Hematopoietic multipotent progenitor cell treated with erythropoietin and hydrocortisone succinate and interleukin-3 and kit ligand, for 6 days (in vitro differentiated cells): ENCODE data around the gene PRL.
A peak's percentile ranks its signal among the peaks of the same experiment; 100 is the strongest.

Experiments
- DNase-seq: peaks from one replicate; pipeline ENCODE4 v3.0.0-alpha.2; 2015

PRL gene

DNA sequence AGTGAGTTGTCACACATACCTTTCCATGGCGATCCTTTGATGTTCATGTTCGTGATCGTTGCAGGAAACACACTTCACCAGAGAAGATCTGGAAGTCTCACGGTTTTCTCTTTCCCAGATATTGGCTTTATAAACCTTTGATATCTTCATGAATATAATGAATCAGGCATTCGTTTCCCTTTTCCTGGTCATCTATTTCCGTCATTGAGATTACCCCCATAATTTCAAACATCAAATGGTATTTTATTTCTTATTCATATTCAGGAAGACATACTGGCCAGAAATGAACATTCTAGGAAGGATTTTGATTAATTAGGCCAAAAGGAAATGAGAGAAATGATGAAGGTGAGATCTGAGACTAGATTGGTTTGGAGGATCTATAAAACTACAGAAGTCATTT is at the start of gene PRL:
Gene PRL, minus strand, starts transcription at position 101 of the 400 bp plus-strand sequence. Its CDS starts 54 bp downstream, at position 47.
- no peak for DNase-seq

GRCh38 chr6:22343864-22344263 is 47.0 kb upstream of the PRL start:
- no peak for DNase-seq

DNA sequence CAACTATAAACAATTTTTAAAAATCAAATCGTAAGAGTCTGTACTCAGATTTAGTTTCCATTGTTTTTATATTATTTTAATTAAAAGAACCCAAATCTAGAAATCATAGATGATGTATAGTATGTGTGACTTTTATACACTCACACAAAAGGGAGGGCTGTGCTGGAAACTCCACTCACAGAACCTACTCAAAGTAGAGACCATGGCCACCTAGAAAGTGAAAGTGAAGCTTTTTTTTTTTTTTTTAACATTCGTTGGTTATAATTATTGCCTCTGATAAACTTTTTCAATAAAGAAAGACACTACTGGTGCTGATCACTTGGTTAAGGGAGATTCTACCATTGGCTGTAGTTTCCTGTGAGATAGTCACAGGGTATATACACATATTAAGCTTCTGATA is 37.9 kb upstream of the PRL start:
- DNase-seq, result no peak

- no peak for DNase-seq
Measured at GRCh38 chr6:22333802-22334201, 37.0 kb upstream of the PRL start.

DNA sequence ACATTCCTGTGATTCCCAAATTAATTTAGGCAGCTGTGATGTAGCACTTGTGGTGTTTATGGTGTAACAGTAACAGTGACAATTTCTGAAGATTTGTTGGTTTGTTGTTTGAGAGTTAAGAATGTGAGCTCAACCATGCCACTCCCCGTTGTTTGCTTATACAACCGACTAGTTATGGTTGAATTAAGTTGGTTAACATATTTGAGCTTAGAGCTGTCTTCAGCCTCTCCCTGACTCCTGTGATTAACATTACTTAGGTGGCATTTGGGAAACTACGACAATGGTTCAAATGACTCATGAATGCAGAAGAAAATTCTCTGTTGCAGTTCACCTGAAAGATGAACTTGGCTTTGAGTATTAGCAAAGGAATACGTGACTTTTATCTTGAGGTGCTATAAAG is 35.9 kb upstream of the PRL start:
- DNase-seq, result no peak

- no peak for DNase-seq
Measured at GRCh38 chr6:22332216-22332615, 35.4 kb upstream of the PRL start.

DNA sequence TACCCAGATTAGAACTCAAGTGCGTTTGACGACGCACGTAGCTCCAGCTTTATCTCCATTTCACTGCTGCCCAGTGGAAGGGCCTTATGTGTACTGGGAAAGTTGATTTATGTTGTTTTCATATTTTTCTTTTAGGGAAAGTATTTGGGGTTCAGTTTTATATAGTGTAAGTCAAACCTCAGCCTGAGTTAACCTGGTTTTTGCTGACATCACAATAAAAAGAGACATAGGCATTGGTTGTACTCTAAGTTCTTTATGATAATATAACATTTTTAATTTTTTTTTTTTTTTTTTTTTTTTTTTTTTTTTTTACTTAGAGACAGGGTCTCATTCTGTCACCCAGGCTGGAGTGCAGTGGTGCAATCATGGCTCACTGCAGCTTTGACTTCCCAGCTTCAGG is 34.1 kb upstream of the PRL start:
- no peak for DNase-seq

DNA sequence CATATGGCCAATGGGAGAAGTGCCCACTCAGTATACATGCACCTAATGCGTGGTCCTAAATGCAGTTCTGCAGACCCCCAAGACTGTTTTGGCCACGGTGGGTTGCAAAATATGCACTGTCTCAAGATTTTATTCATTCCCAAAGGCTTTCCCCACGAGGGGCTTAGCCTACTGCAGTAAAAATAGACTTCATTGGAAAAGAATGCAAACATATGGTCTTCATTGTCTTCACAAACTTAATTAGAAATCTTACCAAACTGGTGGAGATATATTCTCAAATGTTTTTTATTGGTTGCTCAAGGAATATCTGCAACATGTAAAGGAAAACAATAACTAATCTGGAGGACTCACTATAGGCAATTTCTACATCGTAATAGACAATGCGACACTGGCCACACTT is 31.6 kb upstream of the PRL start:
- DNase-seq, result no peak

- no peak for DNase-seq
Measured at GRCh38 chr6:22327881-22328280, 31.0 kb upstream of the PRL start.

GRCh38 chr6:22326500-22326899 is 29.7 kb upstream of the PRL start:
- DNase-seq, result no peak

- no peak for DNase-seq
Measured at GRCh38 chr6:22325481-22325880, 28.6 kb upstream of the PRL start.

DNA sequence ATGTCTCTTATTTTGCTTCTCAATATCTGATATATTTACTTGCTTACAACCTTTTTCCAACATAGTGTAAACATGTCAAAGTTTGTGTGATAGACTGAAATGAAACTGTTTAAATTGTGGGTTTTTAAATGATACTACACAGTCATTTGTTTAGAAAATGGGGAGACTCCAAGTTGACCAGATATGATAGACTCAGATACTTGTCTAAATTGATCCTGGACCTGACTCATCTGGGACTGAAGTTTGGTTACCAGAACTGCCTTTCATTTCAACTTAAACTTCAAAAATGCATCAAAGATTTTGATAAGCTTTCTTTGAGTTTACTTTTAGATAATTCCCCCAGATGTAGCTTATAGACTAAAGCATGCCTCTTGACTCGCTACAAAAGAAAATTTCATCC is 27.0 kb upstream of the PRL start:
- DNase-seq, result no peak

- DNase-seq, result no peak
Measured at GRCh38 chr6:22322103-22323030, 25.5 kb upstream of the PRL start.

DNA sequence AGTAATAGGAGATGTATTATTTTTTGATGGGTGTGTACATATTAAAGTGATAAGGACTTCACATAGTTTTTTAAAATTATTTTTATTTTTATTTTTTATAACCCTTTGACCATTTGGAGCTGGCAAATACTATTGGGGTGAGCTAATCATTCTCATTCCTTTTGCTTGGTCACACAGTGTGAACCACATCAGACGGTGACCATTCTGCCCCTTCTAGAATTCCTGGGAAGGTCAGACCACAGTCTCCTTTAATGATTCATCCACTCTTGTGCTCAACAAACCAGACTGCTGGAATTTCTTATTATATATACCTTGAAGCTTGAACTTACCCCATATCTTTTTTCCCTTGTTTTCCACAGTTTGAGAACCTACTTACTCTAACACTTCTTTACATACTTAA is 23.9 kb upstream of the PRL start:
- DNase-seq, result no peak

DNA sequence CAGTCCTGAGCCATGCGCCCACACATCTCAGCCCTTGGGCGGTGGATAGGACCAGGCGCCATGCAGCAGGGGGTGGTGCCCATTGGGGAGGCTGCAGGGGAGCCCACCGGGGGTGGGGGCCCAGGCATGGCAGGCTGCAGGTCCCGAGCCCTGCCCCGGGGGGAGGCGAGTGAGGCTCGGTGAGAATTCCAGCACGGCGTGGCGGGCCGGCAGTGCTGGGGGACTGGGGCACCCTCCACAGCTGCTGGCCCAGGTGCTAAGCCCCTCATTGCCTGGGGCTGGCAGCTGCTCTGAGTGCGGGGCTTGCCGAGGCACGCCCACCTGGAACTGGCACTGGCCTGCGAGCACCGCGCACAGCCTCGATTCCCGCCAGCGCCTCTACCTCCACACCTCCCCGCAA is 21.6 kb upstream of the PRL start:
- no peak for DNase-seq

DNA sequence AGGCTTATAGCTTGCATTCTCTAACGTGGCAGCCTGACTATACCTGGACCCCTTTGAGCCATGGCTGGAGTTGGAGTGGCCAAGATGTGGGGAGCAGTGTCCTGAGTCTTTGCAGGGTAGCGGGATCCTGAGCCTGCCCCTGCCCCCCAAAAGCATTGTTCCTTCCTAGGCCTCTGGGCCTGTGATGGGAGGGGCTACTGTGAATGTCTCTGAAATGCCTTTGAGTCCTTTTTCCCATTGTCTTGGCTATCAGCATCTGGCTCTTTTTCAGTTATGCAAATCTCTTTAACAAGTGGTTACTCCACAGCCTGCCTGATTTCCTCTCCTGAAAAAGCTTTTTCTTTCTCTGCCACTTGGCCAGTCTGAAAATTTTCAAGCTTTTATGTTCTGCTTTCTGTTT is 17.0 kb upstream of the PRL start:
- no peak for DNase-seq

- DNase-seq, result no peak
Measured at GRCh38 chr6:22308939-22309338, 12.1 kb upstream of the PRL start.

DNA sequence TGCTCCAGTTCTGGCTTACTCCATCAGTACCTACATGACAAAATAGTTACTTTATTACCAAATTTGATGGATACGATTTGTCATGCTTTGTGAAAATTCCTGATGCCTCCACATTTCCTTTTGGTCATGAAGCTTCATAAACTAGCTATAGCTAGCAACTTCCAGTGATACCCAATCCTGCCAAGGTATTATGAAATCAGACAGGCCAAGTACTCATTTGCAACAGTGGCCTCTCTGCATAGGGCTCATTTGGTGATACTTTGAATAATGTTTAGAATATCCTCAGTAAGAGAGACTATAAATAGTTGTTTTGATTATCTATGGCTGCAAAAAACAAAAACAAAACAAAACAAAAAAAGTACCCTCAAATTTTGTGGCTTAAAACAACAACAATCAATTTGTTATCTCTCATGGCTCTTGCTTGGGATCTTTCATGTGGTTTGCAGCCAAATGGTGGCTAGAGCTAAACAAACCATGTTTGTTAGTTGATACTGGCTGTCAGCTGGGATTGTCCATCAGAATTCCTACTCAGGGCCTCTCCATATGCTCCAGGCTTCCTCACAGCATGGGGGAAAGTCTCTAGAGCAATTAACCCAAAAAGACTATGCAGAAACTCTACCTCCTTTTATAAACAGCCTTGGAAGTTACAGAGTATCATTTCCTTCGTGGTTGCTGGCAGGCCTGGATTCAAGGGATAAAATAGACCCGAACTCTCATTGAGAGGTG is 10.1 kb upstream of the PRL start:
- DNase-seq, result no peak

- peak; percentile 23 for DNase-seq
Measured at GRCh38 chr6:22302838-22303237, 6.0 kb upstream of the PRL start.

DNA sequence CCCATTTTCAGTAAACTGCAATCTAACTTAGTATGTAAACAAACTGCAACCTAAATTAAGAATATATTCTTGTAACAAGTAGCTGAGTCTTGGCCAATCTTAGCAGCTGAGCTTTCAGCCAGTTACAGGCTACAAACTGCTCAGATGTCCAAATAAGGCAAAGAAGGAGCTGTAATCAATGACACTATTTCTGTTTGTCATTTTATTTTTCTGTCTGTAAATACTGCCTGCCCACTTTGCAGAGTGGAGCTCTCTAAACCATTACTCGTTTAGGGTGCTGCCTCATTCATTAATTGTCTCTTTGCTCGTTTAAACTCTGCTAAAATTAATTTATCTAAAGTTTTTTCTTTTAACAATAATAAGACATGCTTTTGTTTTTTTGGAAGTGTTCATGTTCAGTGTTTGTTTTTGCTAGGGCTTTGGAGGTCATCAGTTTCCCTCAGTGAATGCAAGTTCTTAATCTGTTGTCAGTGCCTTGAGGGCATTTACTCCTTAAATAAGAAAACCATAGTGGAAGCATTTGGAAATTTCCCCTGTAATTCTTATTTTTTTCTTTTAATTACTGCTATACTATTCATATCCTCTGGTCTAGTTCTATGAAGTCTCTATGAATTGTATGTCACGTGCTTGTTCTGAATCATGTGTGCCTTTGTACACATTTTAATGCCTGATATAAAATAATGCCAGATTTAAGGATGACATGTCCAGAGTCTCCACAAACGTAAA is 3.6 kb upstream of the PRL start:
- DNase-seq, result no peak

GRCh38 chr6:22298475-22298890 is 1.6 kb upstream of the PRL start:
- DNase-seq, result no peak

GRCh38 chr6:22296067-22296466 is 769 bp downstream of the PRL start:
- DNase-seq, result no peak

DNA sequence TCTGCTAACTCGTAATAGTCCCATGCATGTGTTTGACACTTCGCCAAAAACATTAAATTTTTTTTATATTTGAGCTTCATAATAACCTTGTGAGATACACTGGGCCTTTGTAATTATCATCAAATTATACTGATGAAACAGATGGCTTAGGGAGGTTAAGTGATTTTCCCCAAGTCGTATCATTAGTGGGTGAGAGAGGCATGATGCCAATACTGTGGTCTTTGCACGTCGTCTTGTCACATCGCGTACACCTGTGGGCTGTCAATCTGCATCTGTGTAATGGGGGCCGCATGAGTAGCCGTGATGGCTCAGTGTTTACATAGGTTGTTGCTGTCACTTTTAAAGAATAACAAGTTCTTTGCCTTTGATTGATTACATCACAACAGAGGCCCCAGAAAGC is 1.7 kb downstream of the PRL start:
- DNase-seq, result no peak

GRCh38 chr6:22294301-22294700 is 2.5 kb downstream of the PRL start:
- no peak for DNase-seq
